ENCODE measurements around the gene BANP.
"Not testable (repeated sequence)": the region's sequence is repeated elsewhere in the genome, so short reads cannot be mapped to it uniquely, and the experiment has no call there.

BANP gene

DNA sequence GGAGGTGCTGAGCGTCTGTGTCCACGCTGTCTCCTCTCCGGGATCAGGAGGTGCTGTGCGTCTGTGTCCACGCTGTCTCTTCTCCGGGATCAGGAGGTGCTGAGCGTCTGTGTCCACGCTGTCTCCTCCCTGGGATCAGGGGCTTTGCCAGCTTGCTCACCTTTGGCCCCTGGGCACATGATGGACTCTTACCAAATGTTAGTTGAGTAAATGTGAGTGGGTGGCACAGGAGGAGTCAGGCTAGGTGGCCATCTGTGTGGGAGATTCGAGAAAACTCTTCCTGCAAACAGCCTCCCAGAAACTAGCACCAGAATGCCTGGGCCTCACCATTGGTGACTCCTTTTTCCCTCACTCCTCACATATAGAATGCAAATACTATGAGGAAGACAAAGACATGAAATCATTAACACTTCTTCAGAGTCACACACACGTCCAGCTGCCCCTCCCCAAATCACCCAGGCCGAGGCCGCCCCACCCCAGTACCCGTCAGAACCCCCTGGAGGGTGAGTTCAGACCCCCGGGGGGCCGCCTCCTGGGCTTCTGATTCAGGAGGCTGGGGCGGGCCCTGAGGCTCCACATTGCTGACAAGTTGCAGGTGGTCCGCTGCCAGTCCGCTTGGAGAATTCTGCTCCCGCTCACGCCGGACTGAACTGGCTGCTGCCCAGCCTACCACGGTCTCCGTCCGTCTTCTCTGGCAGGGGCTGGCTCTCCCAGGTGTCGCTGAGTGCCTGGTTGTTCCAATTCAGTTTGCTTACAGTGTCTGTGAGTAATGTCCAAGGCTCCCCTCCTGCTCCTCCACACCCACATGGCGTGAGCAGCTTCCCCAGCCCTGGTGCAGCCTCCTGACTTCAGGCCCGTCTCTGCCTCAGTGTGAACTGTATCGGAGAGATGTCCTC is 158.7 kb downstream of the BANP start:
- not testable (repeated sequence) for DNase-seq

- not testable (repeated sequence) for DNase-seq
These were observed 159.8 kb downstream of the BANP start for GRCh38 chr16:88110875-88111494.

GRCh38 chr16:88111976-88112375 is 160.7 kb downstream of the BANP start:
- not testable (repeated sequence) for DNase-seq

- no peak for DNase-seq
These were observed 162.4 kb downstream of the BANP start for GRCh38 chr16:88113545-88114045.

DNA sequence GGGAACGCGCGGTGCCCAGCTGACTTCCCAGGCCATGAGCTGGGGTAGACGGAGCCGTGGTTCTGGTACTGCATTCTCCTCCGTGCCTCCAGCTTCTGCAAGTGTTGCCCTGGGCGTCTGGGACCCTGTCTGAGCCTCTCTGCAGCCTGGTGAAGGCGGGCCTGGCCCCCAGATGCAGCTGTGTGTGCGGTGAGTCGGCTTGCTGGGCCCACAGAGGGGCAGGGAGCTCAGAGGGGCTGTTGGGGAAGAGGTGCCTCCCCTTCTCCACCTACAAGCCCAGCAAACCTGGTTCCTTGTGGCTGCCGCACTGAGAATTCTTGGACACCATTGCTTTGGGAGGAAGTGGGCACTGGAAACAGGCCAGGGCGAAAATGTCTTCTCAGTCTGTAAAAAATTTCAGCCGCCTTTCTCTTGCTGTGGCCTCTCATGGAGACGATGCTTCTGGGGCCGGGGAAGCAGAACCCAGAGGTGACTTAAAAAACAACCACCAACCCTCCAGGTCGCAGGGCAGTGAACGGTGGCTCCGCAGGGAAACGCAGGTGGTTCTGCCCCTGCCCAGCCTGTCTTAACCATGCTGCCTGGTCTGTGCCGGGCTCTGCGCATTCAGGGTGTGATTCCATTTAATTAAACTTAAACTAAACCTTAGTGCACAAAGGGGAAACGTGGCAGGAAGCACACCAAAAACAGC is 163.5 kb downstream of the BANP start:
- not testable (repeated sequence) for DNase-seq

DNA sequence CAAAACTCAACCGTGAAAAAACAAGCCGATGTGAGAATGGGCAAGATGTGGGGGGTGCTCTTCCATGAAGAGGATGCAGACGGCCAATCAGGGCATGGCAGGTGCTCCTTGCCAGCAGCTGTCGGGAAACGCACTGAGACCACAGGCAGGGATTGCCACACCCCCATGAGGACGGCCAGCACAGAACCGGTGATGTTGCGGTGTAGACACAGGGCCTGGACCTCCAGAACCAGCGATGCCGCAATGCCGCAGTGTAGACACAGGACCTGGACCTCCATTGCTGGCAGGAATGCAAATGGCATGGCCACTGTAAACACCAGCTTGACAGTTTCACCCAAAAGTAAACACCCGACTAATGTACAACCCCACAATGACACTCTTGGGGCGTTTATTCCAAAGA is 164.9 kb downstream of the BANP start:
- DNase-seq, result no peak

- no peak for DNase-seq
These were observed 166.2 kb downstream of the BANP start for GRCh38 chr16:88117476-88117868.

GRCh38 chr16:88118376-88118775 is 167.1 kb downstream of the BANP start:
- DNase-seq, result no peak

DNA sequence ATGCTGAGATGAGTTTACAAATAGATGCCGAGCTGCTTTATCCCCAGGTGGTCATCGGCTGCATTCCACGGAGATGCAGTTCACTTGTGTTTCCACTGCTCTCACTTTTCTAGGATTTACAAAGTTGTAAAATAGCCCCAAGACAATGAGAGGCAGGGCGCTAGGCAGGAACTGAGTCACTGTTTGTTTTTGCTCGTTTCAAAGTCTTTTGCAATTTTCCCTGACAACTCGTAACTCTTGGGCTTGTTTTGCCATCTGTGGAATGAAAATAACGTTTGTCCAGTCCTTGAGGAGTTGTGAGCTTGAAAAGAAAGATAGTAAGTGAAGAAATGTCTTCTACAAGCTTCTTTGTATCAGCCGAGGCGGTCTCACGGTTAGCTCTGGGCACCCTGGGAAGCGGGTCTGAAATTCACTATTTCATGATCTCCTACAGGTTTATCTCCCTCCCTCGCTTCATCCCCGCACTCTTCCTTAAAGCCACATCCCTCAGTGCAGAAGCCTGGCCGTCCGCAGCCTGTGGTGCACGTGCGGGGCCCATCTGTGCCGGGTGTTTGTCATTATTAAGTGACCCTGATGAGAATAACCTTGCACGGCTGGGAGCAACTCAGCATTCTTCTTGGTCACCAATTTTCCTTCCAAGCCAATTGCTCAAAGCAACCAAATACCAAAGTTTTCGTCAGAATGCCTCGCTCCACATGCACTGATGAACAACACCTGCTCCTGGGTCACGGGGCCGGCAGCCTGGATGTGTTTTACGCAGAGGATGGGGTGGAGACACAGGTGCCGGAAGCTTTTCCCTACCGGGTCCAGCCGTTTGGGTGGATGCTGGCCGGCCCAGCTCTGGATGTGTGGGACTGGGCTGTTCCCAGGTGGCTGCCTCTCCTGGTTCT is 167.9 kb downstream of the BANP start:
- DNase-seq, result not testable (repeated sequence)

DNA sequence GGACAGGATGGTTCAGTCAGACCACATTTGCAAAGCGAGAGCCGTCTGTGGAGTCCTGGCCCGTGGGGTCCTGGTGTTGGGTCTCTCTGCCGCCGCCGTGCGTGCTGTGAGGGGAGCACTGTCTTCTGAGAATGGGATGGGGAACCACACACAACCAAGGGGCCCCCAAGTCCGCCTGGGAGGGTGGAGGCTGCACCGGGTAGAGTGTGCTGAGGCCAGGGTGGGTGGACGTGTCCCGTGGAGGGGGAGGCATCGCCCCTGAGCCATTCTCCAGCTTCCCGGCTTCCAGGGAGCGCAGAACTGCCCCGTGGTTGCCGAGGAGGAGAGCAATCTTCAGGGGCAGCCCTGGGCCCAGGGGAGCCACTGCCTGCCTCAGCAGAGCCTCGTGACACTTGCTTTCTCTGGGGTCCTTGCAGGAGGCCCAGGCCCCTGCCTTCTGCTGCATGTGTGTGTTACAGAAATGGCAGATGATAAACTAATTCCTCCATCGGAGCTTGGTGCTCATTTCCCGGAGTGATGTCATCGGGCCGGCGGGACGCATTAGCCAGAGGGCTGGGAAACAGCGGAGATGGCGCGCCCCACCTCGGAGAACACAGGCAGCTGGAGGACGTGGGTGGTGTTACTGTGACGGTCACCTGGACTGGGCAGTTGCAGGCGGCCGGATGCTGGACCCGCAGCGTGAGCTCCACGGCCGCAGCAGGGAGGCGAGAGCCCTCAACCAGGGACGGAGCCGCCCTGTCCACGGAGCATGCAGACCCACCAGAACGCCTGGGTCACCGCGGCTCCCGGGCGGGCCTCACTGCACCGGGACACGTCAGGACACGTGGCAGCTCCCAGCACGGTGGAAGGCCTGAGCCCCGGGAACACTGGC is 168.9 kb downstream of the BANP start:
- DNase-seq, result not testable (repeated sequence)

GRCh38 chr16:88120812-88121211 is 169.6 kb downstream of the BANP start:
- no peak for DNase-seq

GRCh38 chr16:88121391-88121790 is 170.2 kb downstream of the BANP start:
- DNase-seq, result not testable (repeated sequence)

GRCh38 chr16:88121886-88122580 is 170.8 kb downstream of the BANP start:
- DNase-seq, result no peak
